ENCODE measurements around the gene NOS1AP. TPM values are rescaled to one million over a fixed set of nuclear protein-coding genes. Genes with fewer than 3 reads are reported as not detected.

Gene NOS1AP
- total RNA-seq, 3 donors from 2014 or later, result 11.8 to 17.4 (median 14.3) TPM

DNA sequence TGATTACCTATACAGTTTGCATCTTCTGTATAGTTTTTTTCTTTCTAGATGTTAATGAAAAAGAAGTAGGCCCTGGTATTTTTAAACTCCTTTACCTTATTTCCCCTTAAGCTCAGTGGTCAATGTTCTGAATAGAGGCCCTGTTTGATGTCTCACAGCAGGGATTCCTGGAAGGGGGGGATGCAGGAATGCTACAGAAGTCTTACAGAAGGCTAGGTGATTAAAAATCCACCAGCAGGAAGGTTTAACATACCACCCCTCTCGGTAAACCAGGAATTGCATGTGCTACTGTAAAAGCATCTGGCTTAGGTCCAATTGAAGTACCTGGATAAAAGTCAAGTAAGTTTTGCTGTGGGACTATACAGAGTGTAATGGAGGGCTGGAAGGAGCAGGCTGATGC lies 78.3 kb downstream of the NOS1AP start:
- H3K4me1 ChIP-seq (ENCODE audit: low read depth), result no peaks in the 10 kb centered on the region
- DNase-seq (no peak), ATAC-seq (no peak)
- H3K4me3 ChIP-seq, result no peak overlapping the region
- no peaks in the 10 kb centered on the region for H3K36me3 ChIP-seq (ENCODE audit: low read depth)
- TF ChIP-seq, protein P1, sequence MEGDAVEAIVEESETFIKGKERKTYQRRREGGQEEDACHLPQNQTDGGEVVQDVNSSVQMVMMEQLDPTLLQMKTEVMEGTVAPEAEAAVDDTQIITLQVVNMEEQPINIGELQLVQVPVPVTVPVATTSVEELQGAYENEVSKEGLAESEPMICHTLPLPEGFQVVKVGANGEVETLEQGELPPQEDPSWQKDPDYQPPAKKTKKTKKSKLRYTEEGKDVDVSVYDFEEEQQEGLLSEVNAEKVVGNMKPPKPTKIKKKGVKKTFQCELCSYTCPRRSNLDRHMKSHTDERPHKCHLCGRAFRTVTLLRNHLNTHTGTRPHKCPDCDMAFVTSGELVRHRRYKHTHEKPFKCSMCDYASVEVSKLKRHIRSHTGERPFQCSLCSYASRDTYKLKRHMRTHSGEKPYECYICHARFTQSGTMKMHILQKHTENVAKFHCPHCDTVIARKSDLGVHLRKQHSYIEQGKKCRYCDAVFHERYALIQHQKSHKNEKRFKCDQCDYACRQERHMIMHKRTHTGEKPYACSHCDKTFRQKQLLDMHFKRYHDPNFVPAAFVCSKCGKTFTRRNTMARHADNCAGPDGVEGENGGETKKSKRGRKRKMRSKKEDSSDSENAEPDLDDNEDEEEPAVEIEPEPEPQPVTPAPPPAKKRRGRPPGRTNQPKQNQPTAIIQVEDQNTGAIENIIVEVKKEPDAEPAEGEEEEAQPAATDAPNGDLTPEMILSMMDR (IDR thresholded peaks at IDR 0.05), result no peak
- intact Hi-C loops (cut with DNase I, micrococcal nuclease), result no loop called here
- no peaks in the 10 kb centered on the region for H3K9me3 ChIP-seq

DNA sequence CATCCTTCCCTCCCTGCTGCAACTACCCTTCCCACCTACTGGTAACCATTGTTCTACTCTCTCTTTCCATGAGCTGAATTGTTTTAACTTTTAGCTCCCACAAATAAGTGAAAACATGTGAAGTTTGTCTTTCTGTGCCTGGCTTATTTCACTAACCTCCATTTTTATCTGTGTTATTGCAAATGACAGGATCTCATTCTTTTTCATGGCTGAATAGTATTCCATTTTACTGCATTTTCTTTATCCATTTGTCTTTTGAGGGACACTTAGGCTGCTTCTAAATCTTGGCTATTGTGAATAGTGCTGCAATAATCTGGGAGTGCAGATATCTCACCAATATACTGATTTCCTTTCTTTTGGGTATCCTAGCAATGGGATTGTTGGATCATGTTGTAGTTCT lies 80.6 kb downstream of the NOS1AP start:
- intact Hi-C loops (cut with DNase I, micrococcal nuclease), result no loop called here
- TF ChIP-seq, protein P1 (IDR thresholded peaks at IDR 0.05), result no peak
- no peak for DNase-seq
- Histone ChIP-seq H3K9me3 (no peaks in the 10 kb centered on the region), H3K4me3 (no peak overlapping the region), H3K4me1 (ENCODE audit: low read depth) (no peaks in the 10 kb centered on the region), H3K36me3 (ENCODE audit: low read depth) (no peaks in the 10 kb centered on the region)
- no peak for ATAC-seq

DNA sequence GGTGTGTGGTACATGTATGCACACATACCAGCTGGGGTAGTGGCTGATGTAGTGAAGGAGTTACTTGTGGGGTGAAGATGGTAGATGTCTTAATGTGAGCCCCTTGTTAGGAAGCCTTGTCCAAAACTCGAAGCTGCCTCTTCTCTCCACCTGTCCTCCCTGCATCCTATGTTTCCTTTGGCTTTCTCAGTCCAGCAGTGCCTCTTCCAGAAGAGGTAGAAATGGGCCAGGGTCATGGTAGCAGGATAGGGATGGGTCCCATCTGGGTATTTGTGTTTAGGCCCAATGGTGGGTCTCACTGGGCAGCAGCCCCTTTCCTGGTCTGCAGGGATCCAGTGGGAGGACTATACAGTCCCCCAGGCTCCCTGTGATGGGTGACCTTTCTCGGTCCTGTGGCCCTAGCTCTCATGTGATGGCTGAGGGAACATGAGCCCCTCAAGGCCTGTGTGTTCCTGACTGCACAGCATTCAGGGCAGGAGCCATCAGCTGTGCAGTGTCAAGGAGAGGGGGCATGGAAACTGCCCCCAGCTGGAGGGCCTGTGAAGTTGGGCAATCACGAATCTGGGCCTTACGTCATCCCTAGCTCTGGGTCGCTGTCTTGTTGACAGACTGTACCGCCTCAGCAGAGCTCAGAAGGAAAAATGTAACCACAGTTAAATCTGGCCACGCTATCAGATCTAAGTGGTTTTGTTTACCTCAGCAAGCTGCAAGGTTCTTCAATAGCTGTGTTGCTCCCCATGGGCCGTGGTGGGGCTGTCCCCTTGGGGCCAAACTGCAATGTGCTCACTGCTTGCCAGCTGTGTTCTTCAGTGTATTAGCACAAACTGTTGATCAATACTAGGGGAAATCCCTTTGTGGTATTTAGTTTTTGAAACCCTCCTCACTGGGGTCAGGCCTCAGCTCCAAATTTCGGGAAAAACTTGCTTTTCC lies 82.7 kb downstream of the NOS1AP start:
- Histone ChIP-seq H3K36me3 (ENCODE audit: low read depth) (no peaks in the 10 kb centered on the region), H3K4me1 (ENCODE audit: low read depth) (no peaks in the 10 kb centered on the region), H3K9me3 (no peaks in the 10 kb centered on the region), H3K4me3 (no peak overlapping the region)
- intact Hi-C loops (cut with DNase I, micrococcal nuclease), result no loop called here
- no peak for DNase-seq
- TF ChIP-seq, protein P1 (IDR thresholded peaks at IDR 0.05), result no peak
- peak; percentile 25 for ATAC-seq

DNA sequence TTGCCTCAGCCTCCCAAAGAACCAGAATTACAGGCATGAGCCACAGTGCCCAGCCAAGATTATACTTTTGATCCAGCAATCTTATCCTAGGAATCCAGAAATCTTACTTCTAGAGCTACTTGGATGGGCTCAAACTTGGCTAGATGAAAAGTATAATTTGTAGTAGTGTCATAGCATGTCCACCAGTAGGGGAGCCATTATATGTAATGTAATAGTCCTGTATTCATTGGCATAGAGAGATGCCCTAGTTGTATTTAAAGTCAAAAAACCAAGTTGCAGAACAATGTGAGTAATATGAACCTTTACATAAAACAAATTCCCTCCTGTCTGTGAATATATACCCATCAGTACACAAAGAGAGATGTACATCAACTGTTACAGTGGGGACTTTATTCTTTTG lies 83.9 kb downstream of the NOS1AP start:
- intact Hi-C loops (cut with DNase I, micrococcal nuclease), result no loop called here
- TF ChIP-seq, protein P1 (IDR thresholded peaks at IDR 0.05), result no peak
- DNase-seq, result no peak
- H3K4me3 ChIP-seq, result no peak overlapping the region
- peaks cover 3% of the 10 kb centered on the region for H3K4me1 ChIP-seq (ENCODE audit: low read depth)
- ATAC-seq, result no peak
- no peaks in the 10 kb centered on the region for H3K36me3 ChIP-seq (ENCODE audit: low read depth)
- no peaks in the 10 kb centered on the region for H3K9me3 ChIP-seq

DNA sequence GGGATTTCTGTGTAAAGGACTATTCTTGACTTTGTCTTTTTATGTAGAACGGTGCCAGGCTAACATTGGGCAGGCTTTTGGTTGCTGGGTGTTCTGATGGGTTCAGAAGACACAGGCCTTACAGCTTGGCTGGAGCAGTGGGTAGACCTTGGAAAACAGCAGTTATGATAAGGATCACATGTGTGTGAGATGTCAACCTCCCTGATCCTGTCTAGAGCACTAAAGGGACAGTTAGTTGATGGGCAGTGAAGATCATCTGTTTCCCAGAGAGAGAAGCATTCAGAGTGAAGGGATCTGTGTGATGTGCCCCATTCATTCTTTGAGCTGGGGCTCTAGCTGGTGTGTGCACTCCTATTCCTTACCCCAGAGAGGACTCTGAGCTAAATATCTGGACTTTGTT lies 88.0 kb downstream of the NOS1AP start:
- intact Hi-C loops (cut with DNase I, micrococcal nuclease), result no loop called here
- Histone ChIP-seq H3K36me3 (ENCODE audit: low read depth) (no peaks in the 10 kb centered on the region), H3K4me3 (no peak overlapping the region), H3K9me3 (no peaks in the 10 kb centered on the region), H3K4me1 (ENCODE audit: low read depth) (peaks cover 16% of the 10 kb centered on the region)
- DNase-seq (no peak), ATAC-seq (no peak)
- TF ChIP-seq, protein P1 (IDR thresholded peaks at IDR 0.05), result no peak

All from mucosa of descending colon (tissue), 3 donors.